ENCODE data around the gene UBQLN4. TPM values are rescaled to one million over a fixed set of nuclear protein-coding genes. Genes with fewer than 3 reads are reported as not detected.

Gene UBQLN4
- total RNA-seq, 1 experiment from 2014 or later: 58.4 TPM

DNA sequence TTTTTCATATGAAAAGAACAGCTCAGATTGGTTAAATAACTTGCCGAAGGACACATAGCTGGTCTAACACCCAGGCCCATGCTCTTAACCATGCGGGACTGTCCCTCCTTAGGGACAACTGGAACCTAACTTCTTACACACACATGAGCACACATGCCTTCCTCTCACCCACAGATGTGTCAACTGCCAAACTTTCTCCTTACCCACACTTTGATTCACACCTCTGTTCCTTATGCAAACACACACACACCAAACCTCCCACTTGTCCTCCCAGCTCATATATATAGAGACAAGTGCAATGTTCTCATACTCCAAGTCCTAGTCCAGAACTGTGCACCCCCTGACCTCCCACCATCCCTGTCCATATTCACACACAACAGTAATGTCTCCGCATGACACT, 11.6 kb upstream of the UBQLN4 start:
- TF ChIP-seq, protein P1, sequence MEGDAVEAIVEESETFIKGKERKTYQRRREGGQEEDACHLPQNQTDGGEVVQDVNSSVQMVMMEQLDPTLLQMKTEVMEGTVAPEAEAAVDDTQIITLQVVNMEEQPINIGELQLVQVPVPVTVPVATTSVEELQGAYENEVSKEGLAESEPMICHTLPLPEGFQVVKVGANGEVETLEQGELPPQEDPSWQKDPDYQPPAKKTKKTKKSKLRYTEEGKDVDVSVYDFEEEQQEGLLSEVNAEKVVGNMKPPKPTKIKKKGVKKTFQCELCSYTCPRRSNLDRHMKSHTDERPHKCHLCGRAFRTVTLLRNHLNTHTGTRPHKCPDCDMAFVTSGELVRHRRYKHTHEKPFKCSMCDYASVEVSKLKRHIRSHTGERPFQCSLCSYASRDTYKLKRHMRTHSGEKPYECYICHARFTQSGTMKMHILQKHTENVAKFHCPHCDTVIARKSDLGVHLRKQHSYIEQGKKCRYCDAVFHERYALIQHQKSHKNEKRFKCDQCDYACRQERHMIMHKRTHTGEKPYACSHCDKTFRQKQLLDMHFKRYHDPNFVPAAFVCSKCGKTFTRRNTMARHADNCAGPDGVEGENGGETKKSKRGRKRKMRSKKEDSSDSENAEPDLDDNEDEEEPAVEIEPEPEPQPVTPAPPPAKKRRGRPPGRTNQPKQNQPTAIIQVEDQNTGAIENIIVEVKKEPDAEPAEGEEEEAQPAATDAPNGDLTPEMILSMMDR (conservative IDR thresholded peaks at IDR 0.05): no peak
- no peak for TF ChIP-seq EZH2 (IDR thresholded peaks at IDR 0.05; ENCODE audit: low read depth)
- Histone ChIP-seq H3K4me2 (no peak overlapping the region), H4K20me1 (ENCODE audit: insufficient read depth) (peaks cover 33% of the 10 kb centered on the region), H3K9me2 (ENCODE audit: insufficient read depth) (no peaks in the 10 kb centered on the region), H3K36me3 (ENCODE audit: low read depth) (peaks cover 7% of the 10 kb centered on the region; the same call in 1 of the 2 replicates), H3K79me2 (ENCODE audit: low read depth) (peaks cover 63% of the 10 kb centered on the region), H3K27me3 (ENCODE audit: insufficient read depth, low read depth) (no peaks in the 10 kb centered on the region), H3K4me1 (replicated peaks; ENCODE audit: insufficient read depth) (peaks cover 18% of the 10 kb centered on the region), H3F3A (ENCODE audit: insufficient read depth, low read depth) (peaks cover 27% of the 10 kb centered on the region), H2AFZ (no peak overlapping the region), H3K4me3 (no peak overlapping the region), H3K27ac (no peak overlapping the region), H3K9me3 (ENCODE audit: insufficient read depth, low read depth) (no peaks in the 10 kb centered on the region)
- POLR2A ChIA-PET (ENCODE audit: unreplicated experiment): no interaction called here
- CTCF ChIA-PET: interaction anchor here (0.7 to 3.1 kb wide), 2 partner anchors 7 to 127 kb away, joined by 15 to 16 read pairs; no protein-coding TSS in a partner anchor
- DNase-seq: no peak
- intact Hi-C loops (cut with micrococcal nuclease; ENCODE audit: unreplicated experiment): no loop called here
- no TSS peak for BruUV-seq (replicated peaks)

GRCh38 chr1:156064615-156065014, 11.0 kb upstream of the UBQLN4 start:
- Histone ChIP-seq H3K27ac (no peak overlapping the region), H3K4me3 (no peak overlapping the region), H3K9me2 (ENCODE audit: insufficient read depth) (no peaks in the 10 kb centered on the region), H3K36me3 (ENCODE audit: low read depth) (peaks cover 7% of the 10 kb centered on the region; the same call in 1 of the 2 replicates), H3K79me2 (ENCODE audit: low read depth) (peaks cover 63% of the 10 kb centered on the region), H3K9me3 (ENCODE audit: insufficient read depth, low read depth) (no peaks in the 10 kb centered on the region), H3K4me2 (no peak overlapping the region), H2AFZ (no peak overlapping the region), H3K4me1 (replicated peaks; ENCODE audit: insufficient read depth) (peaks cover 18% of the 10 kb centered on the region), H3K27me3 (ENCODE audit: insufficient read depth, low read depth) (no peaks in the 10 kb centered on the region), H4K20me1 (ENCODE audit: insufficient read depth) (peaks cover 33% of the 10 kb centered on the region), H3F3A (ENCODE audit: insufficient read depth, low read depth) (peaks cover 27% of the 10 kb centered on the region)
- ChIA-PET CTCF (interaction anchor here (0.6 to 3.1 kb wide), 3 partner anchors 72 to 449 kb away, joined by 3 to 16 read pairs (median 9); no protein-coding TSS in a partner anchor), POLR2A (ENCODE audit: unreplicated experiment) (no interaction called here)
- TF ChIP-seq, protein P1 (conservative IDR thresholded peaks at IDR 0.05): no peak
- no peak for TF ChIP-seq EZH2 (IDR thresholded peaks at IDR 0.05; ENCODE audit: low read depth)
- no TSS peak for BruUV-seq (replicated peaks)
- intact Hi-C loops (cut with micrococcal nuclease; ENCODE audit: unreplicated experiment): loop anchor here (5.0 kb wide), 1 partner anchor 62 kb away; no protein-coding TSS in a partner anchor
- DNase-seq: no peak

DNA sequence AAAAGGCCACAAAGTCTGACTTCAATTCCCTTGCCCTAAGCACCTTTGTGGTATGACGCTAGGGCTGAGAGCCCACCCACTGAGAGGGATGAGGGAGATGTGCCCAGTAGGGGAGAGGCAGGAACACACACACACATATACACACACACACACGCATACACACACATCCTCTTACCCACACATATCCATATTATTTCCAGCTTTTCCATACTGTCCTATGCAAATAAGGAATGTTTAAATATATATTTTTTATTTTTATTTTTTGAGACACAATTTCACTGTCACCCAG, 10.3 kb upstream of the UBQLN4 start:
- H3K27me3 ChIP-seq (ENCODE audit: insufficient read depth, low read depth): no peaks in the 10 kb centered on the region
- CTCF ChIA-PET: interaction anchor here (0.5 kb wide), 1 partner anchor 31 kb away, joined by 3 read pairs; no protein-coding TSS in a partner anchor

More for the DNA sequence above, 10.3 kb upstream of the UBQLN4 start:
- BruUV-seq (replicated peaks): no TSS peak
- Histone ChIP-seq H3K9me2 (ENCODE audit: insufficient read depth) (no peaks in the 10 kb centered on the region), H3K79me2 (ENCODE audit: low read depth) (peaks cover 63% of the 10 kb centered on the region), H3K4me3 (0 out of 2 replicates have a peak overlapping the region, but pooled peaks have one; percentile 64), H3K4me1 (replicated peaks; ENCODE audit: insufficient read depth) (peaks cover 18% of the 10 kb centered on the region), H3K27ac (no peak overlapping the region), H3K9me3 (ENCODE audit: insufficient read depth, low read depth) (no peaks in the 10 kb centered on the region), H3K36me3 (ENCODE audit: low read depth) (peaks cover 7% of the 10 kb centered on the region; the same call in 1 of the 2 replicates), H2AFZ (no peak overlapping the region), H3K4me2 (peak overlapping the region; percentile 94), H3F3A (ENCODE audit: insufficient read depth, low read depth) (peaks cover 22% of the 10 kb centered on the region), H4K20me1 (ENCODE audit: insufficient read depth) (peaks cover 33% of the 10 kb centered on the region)
- TF ChIP-seq EZH2 (IDR thresholded peaks at IDR 0.05; ENCODE audit: low read depth): no peak
- TF ChIP-seq, protein P1 (conservative IDR thresholded peaks at IDR 0.05): no peak
- DNase-seq: no peak
- intact Hi-C loops (cut with micrococcal nuclease; ENCODE audit: unreplicated experiment): loop anchor here (5.0 kb wide), 1 partner anchor 62 kb away; no protein-coding TSS in a partner anchor
- POLR2A ChIA-PET (ENCODE audit: unreplicated experiment): interaction anchor here (0.6 kb wide), 1 partner anchor 208 kb away, joined by 4 read pairs; no protein-coding TSS in a partner anchor
